HepG2 (cell line): Measurements from ENCODE around the gene DMAP1. TPM values are rescaled to one million over a fixed set of nuclear protein-coding genes. Genes with fewer than 3 reads are reported as not detected.

Source experiments
- ATAC-seq: fragments of 200-7000 bp; cut with Tn5 transposase; 3 replicates; pipeline ENCODE4 v1.9.1; 2020; ENCODE audit warnings: mild to moderate bottlenecking, moderate library complexity
- BruUV-seq: library from RNA; stranded (reverse); fragments of 400-500 nt; replicated peaks from 2 replicates; lab custom pipeline; 2021; lab: Mats Ljungman, UMichigan
- CTCF ChIA-PET: fragments of 300-600 bp; formaldehyde crosslinking; extraction: SDS; loops from one replicate; lab custom pipeline; 2021; ENCODE audit warnings: low total read pairs, inconsistent platforms, low intra/inter-chr PET ratio; lab: Yijun Ruan, JAX
- POLR2A ChIA-PET: fragments of 350-600 bp; sonication (Branson Sonifier 250); formaldehyde crosslinking; loops from one replicate; lab custom pipeline; 2020; ENCODE audit warnings: antibody characterized with exemption, inconsistent platforms; lab: Yijun Ruan, JAX
- DNase-seq: peaks from one replicate; pipeline ENCODE4 v3.0.0-alpha.2; 2015; ENCODE audit warnings: low spot score
- FAIRE-seq: peaks from 3 replicates; lab custom pipeline; 2011; peaks lifted over from hg19 to GRCh38; lab: Jason Lieb, UNC
- H2AFZ ChIP-seq: one replicate; pipeline ENCODE4 v1.6.1; 2011; ENCODE audit warnings: low read length, inconsistent platforms
- H3K27ac ChIP-seq: fragments of 300-600 bp; 3 replicates; pipeline ENCODE4 v1.8.0; 2011; ENCODE audit warnings: mixed run types, mild to moderate bottlenecking, mixed read lengths, low read length, inconsistent platforms; ENCODE audit not compliant: insufficient read depth; ENCODE audit errors: extremely low read length
- H3K27me3 ChIP-seq, 2 experiments: fragments of 200-600 bp in 1 of 2; 2 replicates in 1 of 2; 3 replicates in 1 of 2; pipeline versions ENCODE4 v1.6.0 to v1.8.0; 2011; ENCODE audit warnings: low read length in 2 of 2, mild to moderate bottlenecking in 2 of 2, moderate library complexity in 2 of 2, inconsistent platforms in 1 of 2; ENCODE audit not compliant: insufficient read depth in 2 of 2, control insufficient read depth in 1 of 2
- H3K36me3 ChIP-seq, 2 experiments: fragments of 200-600 bp in 1 of 2; replicated peaks in 1 of 2; 2 replicates in 1 of 2; 3 replicates in 1 of 2; pipeline versions ENCODE4 v1.5.1 to v1.8.0; 2011; ENCODE audit warnings: low read length in 2 of 2, inconsistent platforms in 1 of 2; ENCODE audit not compliant: insufficient read depth in 2 of 2, control insufficient read depth in 1 of 2
- H3K4me1 ChIP-seq: 2 replicates; pipeline ENCODE4 v1.5.1; 2012; ENCODE audit warnings: low read length, inconsistent platforms; ENCODE audit not compliant: insufficient read depth
- H3K4me2 ChIP-seq: 2 replicates; pipeline ENCODE4 v1.6.0; 2011; ENCODE audit warnings: low read depth, low read length, inconsistent platforms
- H3K4me3 ChIP-seq, 3 experiments: fragments of 200-600 bp in 1 of 3; sonication (generic), shearing (Covaris generic) in 1 of 3; replicated peaks in 1 of 3; 2 replicates each; pipeline ENCODE4 v1.5.1; 2011 to 2016; ENCODE audit warnings: low read length in 3 of 3, inconsistent platforms in 2 of 3, low read depth in 2 of 3, mild to moderate bottlenecking in 2 of 3, control low read depth in 1 of 3, mixed read lengths in 1 of 3; ENCODE audit not compliant: insufficient read depth in 1 of 3
- H3K79me2 ChIP-seq: one replicate; pipeline ENCODE4 v1.6.1; 2011; ENCODE audit warnings: low read length, inconsistent platforms; ENCODE audit not compliant: insufficient read depth
- H3K9ac ChIP-seq: 2 replicates; pipeline ENCODE4 v1.6.0; 2011; ENCODE audit warnings: mild to moderate bottlenecking, low read depth, low read length, inconsistent platforms; ENCODE audit not compliant: insufficient read depth
- H3K9me3 ChIP-seq: 2 replicates; pipeline ENCODE4 v1.5.1; 2012; ENCODE audit warnings: mild to moderate bottlenecking, low read length
- H4K20me1 ChIP-seq: 2 replicates; pipeline ENCODE4 v1.6.0; 2011; ENCODE audit warnings: inconsistent platforms, mild to moderate bottlenecking, low read length, moderate library complexity; ENCODE audit not compliant: insufficient read depth
- ATF1 ChIP-seq: IDR thresholded peaks from 2 replicates; pipeline ENCODE4 v1.6.1; 2016; ENCODE audit warnings: mild to moderate bottlenecking, control low read depth
- FIP1L1 ChIP-seq: fragments of 200-400 bp; formaldehyde crosslinking; IDR thresholded peaks from 2 replicates; pipeline ENCODE4 v1.6.1; 2018; ENCODE audit warnings: low read depth, mild to moderate bottlenecking, low read length, moderate library complexity, borderline replicate concordance; ENCODE audit not compliant: insufficient read depth
- HNRNPH1 ChIP-seq: fragments of 200-400 bp; formaldehyde crosslinking; optimal IDR thresholded peaks from 2 replicates; pipeline ENCODE3; 2017; ENCODE audit warnings: mild to moderate bottlenecking, low read depth, low read length
- THAP11 ChIP-seq: IDR thresholded peaks from 2 replicates; pipeline ENCODE4 v1.6.1; 2016; ENCODE audit warnings: missing biosample characterization, missing genetic modification reagents
- ZBTB25 ChIP-seq: IDR thresholded peaks from 2 replicates; pipeline ENCODE4 v1.6.1; 2018; ENCODE audit warnings: missing genetic modification reagents
- WGBS: methylation state at CpG from one replicate; pipeline ENCODE4 v1.1.6; 2017; ENCODE audit warnings: low lambda C conversion rate; 5-methylcytosine and 5-hydroxymethylcytosine counted together
- in situ Hi-C: cut with HindIII; loops from 2 replicates; pipeline ENCODE4 v1.10.0; 2017; ENCODE audit warnings: low pct_unique_long_range_greater_than_20kb; ENCODE audit not compliant: extremely low pct_ligation_motif_present
- intact Hi-C: fragments of 100-400 bp; cut with micrococcal nuclease; formaldehyde crosslinking; loops from one replicate; pipeline ENCODE4 v1.10.0; 2022; ENCODE audit not compliant: unreplicated experiment
- polyA plus RNA-seq, 8 experiments: library from polyadenylated mRNA; depleted of rRNA in 3 of 8; stranded (reverse) in 7 of 8; unstranded in 1 of 8; fragments of >200 nt; fragmentation: Illumina TruSeq in 4 of 8; extraction: Trizol in 4 of 8; gene quantifications; 2 replicates each; pipeline versions ENCODE4 v1.2.1 to v1.2.3, GENCODE V29; 2011 to 2016; ENCODE audit warnings: low read depth in 4 of 8, missing spikeins in 1 of 8, mixed read lengths in 1 of 8; ENCODE audit not compliant: insufficient read depth in 1 of 8
- total RNA-seq, 5 experiments: library from RNA; depleted of rRNA; stranded (reverse); fragments of >200 nt; fragmentation: Illumina TruSeq; extraction: Trizol; gene quantifications; 2 replicates each; pipeline ENCODE4 v1.2.3, GENCODE V29; 2016; ENCODE audit warnings: low read depth in 1 of 5

DMAP1 gene
- total and polyA plus RNA-seq, 2 of the 13 experiments (the other 11 are each of a cell fraction or from before 2014, with no cell fraction given), result 17.6 to 32.7 TPM

- TF ChIP-seq ZBTB25 (no peak), FIP1L1 (no peak), THAP11 (CRISPR knock-in tag) (no peak)
- TF ChIP-seq, all 625 proteins: peak for 0
Observed at GRCh38 chr1:44266400-44267344, 53.4 kb downstream of the DMAP1 start (continued).

GRCh38 chr1:44267438-44267837 is 54.2 kb downstream of the DMAP1 start:
- CTCF ChIA-PET, result no interaction called here
- H3K79me2 ChIP-seq, result no peaks in the 10 kb centered on the region

More at GRCh38 chr1:44267438-44267837, 54.2 kb downstream of the DMAP1 start:
- H3K4me2 ChIP-seq, result no peak overlapping the region
- no peaks in the 10 kb centered on the region; a peak in 1 of 5 replicates for H3K36me3 ChIP-seq
- no peaks in the 10 kb centered on the region for H3K9me3 ChIP-seq
- POLR2A ChIA-PET, result interaction anchor here (4.5 kb wide), 1 partner anchor 14 kb away, joined by 24 read pairs; no protein-coding TSS in a partner anchor
- TF ChIP-seq HNRNPH1 (no peak), ATF1 (CRISPR knock-in tag) (no peak)
- TF ChIP-seq, all 625 proteins: peak for 0
- DNase-seq (no peak), FAIRE-seq (no peak), ATAC-seq (no peak)
- Histone ChIP-seq H2AFZ (no peak overlapping the region), H4K20me1 (no peaks in the 10 kb centered on the region), H3K4me3 (no peak overlapping the region), H3K4me1 (no peaks in the 10 kb centered on the region), H3K9ac (no peak overlapping the region), H3K27me3 (no peaks in the 10 kb centered on the region), H3K27ac (no peak overlapping the region)
- intact Hi-C loops, result no loop called here
- WGBS, result 96% methylated on average over 5 of the region's 5 CpGs
- BruUV-seq, result no TSS peak
- in situ Hi-C loops, result no loop called here
